OCI-LY1 (cell line): ENCODE data around the gene FHL2.

Experiments used
- H2AFZ ChIP-seq: fragments of 200-600 bp; sonication (generic), shearing (Covaris generic); 2 replicates; pipeline ENCODE4 v1.6.0; 2014; ENCODE audit warnings: antibody characterized with exemption, mild to moderate bottlenecking, low read length
- H3F3A ChIP-seq: fragments of 200-600 bp; sonication (generic), shearing (Covaris generic); 2 replicates; pipeline ENCODE4 v1.6.0; 2014; ENCODE audit warnings: mild to moderate bottlenecking, antibody characterized with exemption, low read length, moderate library complexity; ENCODE audit not compliant: insufficient read depth
- H3K27ac ChIP-seq: fragments of 200-600 bp; sonication (generic); 2 replicates; pipeline ENCODE4 v1.5.1; 2014; ENCODE audit warnings: low read length, mixed run types, mild to moderate bottlenecking, low read depth; ENCODE audit not compliant: poor library complexity, severe bottlenecking
- H3K27me3 ChIP-seq: fragments of 200-600 bp; sonication (generic); 2 replicates; pipeline ENCODE4 v1.6.0; 2014; ENCODE audit warnings: antibody characterized with exemption, mild to moderate bottlenecking, low read length, moderate library complexity; ENCODE audit not compliant: insufficient read depth
- H3K36me3 ChIP-seq: fragments of 200-600 bp; sonication (generic); 2 replicates; pipeline ENCODE4 v1.6.1; 2014; ENCODE audit warnings: mild to moderate bottlenecking, antibody characterized with exemption, low read length, moderate library complexity, mixed read lengths; ENCODE audit not compliant: insufficient read depth
- H3K4me1 ChIP-seq: fragments of 200-600 bp; sonication (generic); 2 replicates; pipeline ENCODE4 v1.5.1; 2014; ENCODE audit warnings: mild to moderate bottlenecking, low read length, moderate library complexity; ENCODE audit not compliant: insufficient read depth, severe bottlenecking
- H3K4me2 ChIP-seq: fragments of 200-600 bp; sonication (generic), shearing (Covaris generic); 2 replicates; pipeline ENCODE4 v1.6.1; 2014; ENCODE audit warnings: low read length
- H3K4me3 ChIP-seq: fragments of 200-600 bp; sonication (generic); 2 replicates; pipeline ENCODE4 v1.5.1; 2014; ENCODE audit warnings: low read length, low read depth, mild to moderate bottlenecking, mixed read lengths; ENCODE audit not compliant: poor library complexity, severe bottlenecking
- H3K79me2 ChIP-seq: fragments of 200-600 bp; shearing (Covaris generic); 2 replicates; pipeline ENCODE4 v1.6.1; 2016; ENCODE audit warnings: mixed run types, low read length, mixed read lengths; ENCODE audit not compliant: insufficient read depth
- H3K9ac ChIP-seq: fragments of 200-600 bp; sonication (generic), shearing (Covaris generic); 2 replicates; pipeline ENCODE4 v1.6.1; 2014; ENCODE audit warnings: mild to moderate bottlenecking, low read length, mixed read lengths
- H3K9me2 ChIP-seq: fragments of 200-600 bp; sonication (generic), shearing (Covaris generic); 2 replicates; pipeline ENCODE4 v1.6.1; 2014; ENCODE audit warnings: low read depth, mild to moderate bottlenecking, low read length, mixed read lengths
- H3K9me3 ChIP-seq: fragments of 200-600 bp; shearing (Covaris generic); 2 replicates; pipeline ENCODE4 v1.6.1; 2014; ENCODE audit warnings: low read length, mixed read lengths
- H4K20me1 ChIP-seq: fragments of 200-600 bp; sonication (generic), shearing (Covaris generic); 2 replicates; pipeline ENCODE4 v1.6.0; 2016; ENCODE audit warnings: mild to moderate bottlenecking, low read length; ENCODE audit not compliant: insufficient read depth
- CTCF ChIP-seq: fragments of 200-600 bp; sonication (generic), shearing (Covaris generic); IDR thresholded peaks from 2 replicates; pipeline ENCODE4 v1.5.1; 2017; ENCODE audit warnings: mild to moderate bottlenecking, antibody characterized with exemption, low read length, moderate library complexity, mixed read lengths
- EZH2 ChIP-seq: fragments of 200-600 bp; sonication (generic), shearing (Covaris generic); IDR thresholded peaks from 2 replicates; pipeline ENCODE4 v1.8.0; 2017; ENCODE audit warnings: borderline replicate concordance, mixed run types, mild to moderate bottlenecking, antibody characterized with exemption, low read length, moderate library complexity, mixed read lengths

Gene FHL2, protein sequence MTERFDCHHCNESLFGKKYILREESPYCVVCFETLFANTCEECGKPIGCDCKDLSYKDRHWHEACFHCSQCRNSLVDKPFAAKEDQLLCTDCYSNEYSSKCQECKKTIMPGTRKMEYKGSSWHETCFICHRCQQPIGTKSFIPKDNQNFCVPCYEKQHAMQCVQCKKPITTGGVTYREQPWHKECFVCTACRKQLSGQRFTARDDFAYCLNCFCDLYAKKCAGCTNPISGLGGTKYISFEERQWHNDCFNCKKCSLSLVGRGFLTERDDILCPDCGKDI

DNA sequence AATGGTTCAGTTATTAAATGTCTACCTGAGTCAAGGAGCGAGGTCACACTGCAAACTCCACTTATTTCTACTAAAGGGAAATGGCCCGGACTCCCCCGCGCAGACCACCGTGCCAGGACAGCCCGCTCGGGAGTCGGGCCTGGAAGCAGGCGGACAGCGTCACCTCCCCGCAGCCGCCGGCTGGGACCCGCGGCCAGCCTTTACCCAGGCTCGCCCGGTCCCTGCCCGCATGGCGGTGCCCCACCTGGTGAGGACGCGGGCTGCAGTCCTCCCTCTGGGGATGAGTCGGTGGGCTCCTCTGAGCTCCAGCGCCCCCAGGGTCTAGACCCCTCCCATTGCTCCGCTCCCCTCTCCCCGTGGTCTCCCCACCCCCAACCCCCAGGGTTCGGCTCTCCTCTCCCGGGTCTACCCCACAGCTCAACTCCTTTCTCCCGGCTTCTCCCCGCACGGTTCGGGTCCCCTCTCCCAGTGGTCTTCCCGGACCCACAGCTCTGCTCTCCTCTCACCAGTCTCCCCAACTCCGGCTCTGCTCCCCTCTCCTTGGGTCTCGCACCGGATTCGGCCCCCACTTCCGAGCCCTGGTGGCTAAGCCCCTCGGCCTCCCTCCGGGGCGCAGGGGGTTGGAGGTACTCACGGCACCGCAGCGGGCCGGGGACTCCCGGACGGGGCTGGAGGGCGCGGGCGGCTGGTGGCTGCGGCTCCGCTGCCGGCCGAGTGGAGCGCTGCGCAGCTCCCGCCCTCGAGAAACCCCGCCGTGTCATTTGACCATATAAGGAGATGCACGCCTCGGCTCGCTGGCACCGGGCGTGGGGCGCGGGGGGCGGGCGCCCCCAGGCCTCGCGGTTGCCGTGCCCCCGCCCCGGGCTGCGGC, at the start of gene FHL2:
FHL2 (minus strand) TSS at position 716 of the 871 bp plus-strand sequence. CDS start 12,535 bp downstream, outside the sequence.
- no peak within 1 kb of the TSS for H3K27ac ChIP-seq
- H3K4me1 ChIP-seq, result no peaks in the 10 kb centered on the region
- no peak for TF ChIP-seq EZH2
- no peak within 1 kb of the TSS for H3K4me3 ChIP-seq
- H3K4me2 ChIP-seq, result no peak within 1 kb of the TSS
- H3K36me3 ChIP-seq, result no peaks in the 10 kb centered on the region
- no peak within 1 kb of the TSS for H2AFZ ChIP-seq
- H3K27me3 ChIP-seq, result peaks cover 5% of the 10 kb centered on the region; the same call in 1 of the 2 replicates
- H3K9me2 ChIP-seq, result no peaks in the 10 kb centered on the region
- no peaks in the 10 kb centered on the region for H3F3A ChIP-seq
- no peaks in the 10 kb centered on the region for H4K20me1 ChIP-seq
- H3K9ac ChIP-seq, result no peak within 1 kb of the TSS
- no peaks in the 10 kb centered on the region for H3K79me2 ChIP-seq
- no peaks in the 10 kb centered on the region for H3K9me3 ChIP-seq

- Histone ChIP-seq H3K36me3 (no peaks in the 10 kb centered on the region), H3K9ac (no peak overlapping the region), H3K4me2 (no peak overlapping the region), H3K79me2 (no peaks in the 10 kb centered on the region), H3K27me3 (no peaks in the 10 kb centered on the region; the same call in 1 of the 2 replicates), H4K20me1 (no peaks in the 10 kb centered on the region), H2AFZ (no peak overlapping the region), H3K9me3 (no peaks in the 10 kb centered on the region), H3K9me2 (no peaks in the 10 kb centered on the region), H3K4me1 (no peaks in the 10 kb centered on the region), H3F3A (no peaks in the 10 kb centered on the region), H3K27ac (no peak overlapping the region), H3K4me3 (no peak overlapping the region)
- no peak for TF ChIP-seq CTCF
- TF ChIP-seq EZH2, result no peak
Measured at GRCh38 chr2:105447476-105447875, 48.6 kb upstream of the FHL2 start.

DNA sequence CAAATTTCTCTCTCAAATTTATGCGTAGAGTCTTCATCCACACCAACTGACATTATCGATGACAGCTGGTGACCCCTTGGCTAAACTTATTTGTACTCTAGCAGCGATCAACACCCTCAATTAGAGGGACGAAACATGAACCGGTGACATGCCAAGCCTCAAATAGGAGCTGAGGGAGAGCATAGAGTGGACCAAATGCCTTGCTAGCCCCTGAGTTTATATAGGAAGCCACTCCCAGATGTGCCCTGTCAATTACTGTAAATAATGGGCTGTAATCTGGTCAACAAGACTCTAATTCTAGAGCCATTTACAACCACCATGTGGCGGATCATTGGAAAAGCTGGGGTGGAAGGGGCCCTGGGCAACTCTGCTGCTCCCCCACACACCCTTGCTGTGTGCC, 47.6 kb upstream of the FHL2 start:
- Histone ChIP-seq H3F3A (no peaks in the 10 kb centered on the region), H2AFZ (no peak overlapping the region), H4K20me1 (no peaks in the 10 kb centered on the region), H3K4me2 (no peak overlapping the region), H3K4me3 (no peak overlapping the region), H3K9me3 (no peaks in the 10 kb centered on the region), H3K27ac (no peak overlapping the region), H3K79me2 (no peaks in the 10 kb centered on the region), H3K4me1 (no peaks in the 10 kb centered on the region), H3K9me2 (no peaks in the 10 kb centered on the region), H3K27me3 (no peaks in the 10 kb centered on the region; the same call in 1 of the 2 replicates), H3K36me3 (no peaks in the 10 kb centered on the region), H3K9ac (no peak overlapping the region)
- no peak for TF ChIP-seq CTCF
